Measurements from ENCODE around the gene GUSB. TPM values are rescaled to one million over a fixed set of nuclear protein-coding genes. Genes with fewer than 3 reads are reported as not detected.

GUSB gene
- total RNA-seq, 4 donors from 2014 or later = 48.3 to 346 (median 55.3) TPM

DNA sequence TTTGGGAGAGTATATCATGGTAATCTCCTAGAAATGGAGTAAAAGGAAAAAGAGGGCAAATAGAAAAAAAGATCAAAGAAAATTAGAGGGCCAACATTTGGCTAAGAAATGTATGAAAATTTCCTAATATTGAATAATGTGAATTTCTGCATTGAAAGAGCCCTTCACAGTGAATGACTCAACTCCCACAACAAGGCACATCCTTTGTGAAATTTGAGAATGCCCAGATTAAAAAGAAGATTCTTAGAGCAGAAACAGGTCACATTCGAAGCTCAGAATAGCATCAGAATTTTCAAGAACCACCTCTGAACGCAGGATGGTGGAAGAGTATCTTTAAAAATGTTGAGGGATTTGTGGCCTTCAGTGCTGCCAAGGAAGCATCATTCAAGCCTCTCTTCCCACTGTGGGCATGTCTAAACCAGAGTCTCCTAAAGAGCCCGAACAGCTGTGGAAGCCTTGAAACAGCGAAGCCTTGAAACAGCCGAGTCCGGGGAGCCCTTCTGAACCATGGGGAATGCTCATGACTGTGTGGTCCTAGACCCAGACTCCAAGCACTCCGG is 43.6 kb downstream of the GUSB start:
- Histone ChIP-seq H3K27ac (no peak overlapping the region), H3K4me1 (no peaks in the 10 kb centered on the region), H3K36me3 (no peaks in the 10 kb centered on the region), H3K4me3 (no peak overlapping the region), H3K9me3 (no peaks in the 10 kb centered on the region), H3K27me3 (no peaks in the 10 kb centered on the region)
- TF ChIP-seq POLR2A (IDR thresholded peaks at IDR 0.05) (no peak), EP300 (IDR thresholded peaks at IDR 0.05; ENCODE audit: low read depth) (no peak), POLR2AphosphoS5 (IDR thresholded peaks at IDR 0.05) (no peak)
- TF ChIP-seq, protein P1, sequence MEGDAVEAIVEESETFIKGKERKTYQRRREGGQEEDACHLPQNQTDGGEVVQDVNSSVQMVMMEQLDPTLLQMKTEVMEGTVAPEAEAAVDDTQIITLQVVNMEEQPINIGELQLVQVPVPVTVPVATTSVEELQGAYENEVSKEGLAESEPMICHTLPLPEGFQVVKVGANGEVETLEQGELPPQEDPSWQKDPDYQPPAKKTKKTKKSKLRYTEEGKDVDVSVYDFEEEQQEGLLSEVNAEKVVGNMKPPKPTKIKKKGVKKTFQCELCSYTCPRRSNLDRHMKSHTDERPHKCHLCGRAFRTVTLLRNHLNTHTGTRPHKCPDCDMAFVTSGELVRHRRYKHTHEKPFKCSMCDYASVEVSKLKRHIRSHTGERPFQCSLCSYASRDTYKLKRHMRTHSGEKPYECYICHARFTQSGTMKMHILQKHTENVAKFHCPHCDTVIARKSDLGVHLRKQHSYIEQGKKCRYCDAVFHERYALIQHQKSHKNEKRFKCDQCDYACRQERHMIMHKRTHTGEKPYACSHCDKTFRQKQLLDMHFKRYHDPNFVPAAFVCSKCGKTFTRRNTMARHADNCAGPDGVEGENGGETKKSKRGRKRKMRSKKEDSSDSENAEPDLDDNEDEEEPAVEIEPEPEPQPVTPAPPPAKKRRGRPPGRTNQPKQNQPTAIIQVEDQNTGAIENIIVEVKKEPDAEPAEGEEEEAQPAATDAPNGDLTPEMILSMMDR (IDR thresholded peaks at IDR 0.05) = no peak
- intact Hi-C loops (cut with DNase I; ENCODE audit: low total_unique reads) = no loop called here
- no peak for DNase-seq
- in situ Hi-C loops (cut with MboI; ENCODE audit: low pct_ligation_motif_present in 1 of 4, low pct_unique_long_range_greater_than_20kb in 1 of 4, low sequenced_read_pairs in 3 of 4) = no loop called here
- WGBS, 2 donors (ENCODE audit: low coverage in 1 of 2) = 92 to 94% methylated on average over 2 to 5 of the region's 7 CpGs

DNA sequence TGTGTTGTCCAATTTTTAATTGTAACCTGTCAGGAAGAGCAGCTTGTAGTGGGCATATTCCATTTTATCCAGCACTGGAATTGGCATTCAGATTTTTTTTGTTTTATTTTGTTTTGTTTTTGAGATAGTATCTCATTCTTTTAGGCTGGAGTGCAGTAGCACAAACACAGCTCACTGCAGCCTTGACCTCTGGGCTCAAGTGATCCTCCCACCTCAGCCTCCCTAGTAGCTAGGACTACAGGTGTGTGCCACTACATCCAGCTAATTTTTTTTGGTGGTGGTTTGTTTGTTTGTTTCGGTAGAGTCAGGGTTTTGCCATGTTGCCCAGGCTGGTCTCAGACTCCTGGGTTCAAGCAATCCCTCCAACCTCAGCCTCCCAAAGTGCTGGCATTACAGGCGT is 44.7 kb downstream of the GUSB start:
- Histone ChIP-seq H3K27me3 (no peaks in the 10 kb centered on the region), H3K4me1 (no peaks in the 10 kb centered on the region), H3K4me3 (no peak overlapping the region), H3K27ac (no peak overlapping the region), H3K9me3 (no peaks in the 10 kb centered on the region), H3K36me3 (no peaks in the 10 kb centered on the region)
- intact Hi-C loops (cut with DNase I; ENCODE audit: low total_unique reads) (no loop called here), in situ Hi-C loops (cut with MboI; ENCODE audit: low pct_ligation_motif_present in 1 of 4, low pct_unique_long_range_greater_than_20kb in 1 of 4, low sequenced_read_pairs in 3 of 4) (no loop called here)
- DNase-seq = no peak
- TF ChIP-seq POLR2AphosphoS5 (IDR thresholded peaks at IDR 0.05) (no peak), POLR2A (IDR thresholded peaks at IDR 0.05) (no peak), EP300 (IDR thresholded peaks at IDR 0.05; ENCODE audit: low read depth) (no peak)
- TF ChIP-seq, protein P1 (IDR thresholded peaks at IDR 0.05) = no peak
- WGBS, 2 donors (ENCODE audit: low coverage in 1 of 2) = 94 to 100% methylated on average over 1 to 2 of the region's 2 CpGs

DNA sequence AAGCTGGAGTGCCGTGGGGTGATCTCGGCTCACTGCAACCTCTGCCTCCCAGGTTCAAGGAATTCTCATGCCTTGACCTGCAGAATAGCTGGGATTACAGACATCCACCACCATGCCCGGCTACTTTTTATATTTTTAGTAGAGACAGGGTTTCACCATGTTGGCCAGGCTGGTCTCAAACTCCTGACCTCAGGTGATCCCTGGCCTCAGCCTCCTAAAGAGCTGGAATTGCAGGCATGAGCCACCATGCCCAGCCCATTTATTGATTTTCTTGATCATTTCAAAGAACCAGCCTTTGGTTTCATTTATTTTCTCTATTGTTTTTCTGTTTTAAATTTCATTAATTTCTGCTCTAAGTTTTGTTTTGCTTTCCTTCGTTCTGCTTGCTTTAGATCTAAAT is 50.3 kb downstream of the GUSB start:
- Histone ChIP-seq H3K4me1 (peaks cover 0 to 5% (median 0%) of the 10 kb centered on the region in 4 donors), H3K36me3 (no peaks in the 10 kb centered on the region), H3K9me3 (no peaks in the 10 kb centered on the region), H3K4me3 (no peak overlapping the region), H3K27me3 (no peaks in the 10 kb centered on the region), H3K27ac (no peak overlapping the region)
- no peak for DNase-seq
- intact Hi-C loops (cut with DNase I; ENCODE audit: low total_unique reads) (no loop called here), in situ Hi-C loops (cut with MboI; ENCODE audit: low pct_ligation_motif_present in 1 of 4, low pct_unique_long_range_greater_than_20kb in 1 of 4, low sequenced_read_pairs in 3 of 4) (no loop called here)
- TF ChIP-seq EP300 (IDR thresholded peaks at IDR 0.05; ENCODE audit: low read depth) = no peak
- TF ChIP-seq POLR2AphosphoS5 (IDR thresholded peaks at IDR 0.05) = no peak
- TF ChIP-seq POLR2A (IDR thresholded peaks at IDR 0.05) = no peak
- TF ChIP-seq, protein P1 (IDR thresholded peaks at IDR 0.05) = no peak
- 92 to 100% methylated on average over 3 to 4 of the region's 4 CpGs for WGBS, 2 donors (ENCODE audit: low coverage in 1 of 2)

DNA sequence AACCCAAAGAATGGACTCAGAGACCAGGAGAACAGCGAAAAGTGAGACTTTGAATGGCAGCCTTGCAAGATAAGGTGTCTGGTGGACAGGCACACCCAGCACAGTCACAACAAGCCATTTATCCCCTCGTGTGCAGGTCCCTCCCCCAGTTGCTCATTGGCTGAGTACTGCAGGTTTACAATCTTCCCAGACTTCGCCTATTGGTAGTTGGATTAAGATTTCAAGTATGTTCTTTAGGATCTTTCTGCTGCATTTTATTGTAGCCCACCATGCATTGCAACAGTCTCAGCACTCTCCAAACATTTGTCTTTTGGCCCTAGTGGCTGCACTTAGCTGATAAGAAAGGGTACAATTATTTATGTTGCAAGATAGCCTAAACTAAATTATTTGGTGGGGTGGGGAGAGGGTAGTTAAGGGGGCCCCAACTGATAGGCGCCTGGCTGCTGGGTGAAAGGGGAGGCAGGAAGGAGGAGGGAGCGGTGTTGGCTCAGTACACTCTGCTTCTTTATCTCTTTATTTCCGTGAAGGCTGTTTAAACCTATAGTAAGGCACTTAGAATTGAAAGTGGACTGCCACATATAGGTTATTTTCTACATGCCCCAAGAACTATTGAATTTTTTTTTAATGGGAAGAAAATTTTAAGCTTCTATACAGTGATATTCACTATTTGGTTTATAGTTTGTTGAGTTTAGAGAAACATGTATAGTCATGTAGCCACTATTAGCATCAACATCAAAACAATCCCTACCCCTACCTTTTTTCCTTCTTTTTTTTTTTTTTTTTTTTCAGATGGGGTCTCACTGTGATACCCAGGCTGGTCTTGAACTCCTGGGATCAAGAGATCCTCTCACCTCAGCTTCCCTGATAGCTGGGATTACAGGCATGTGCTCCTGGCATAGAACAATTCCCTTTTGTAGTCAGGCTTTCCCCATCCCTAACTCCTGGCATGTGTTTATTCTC is 54.2 kb downstream of the GUSB start:
- intact Hi-C loops (cut with DNase I; ENCODE audit: low total_unique reads) = no loop called here
- Histone ChIP-seq H3K27me3 (no peaks in the 10 kb centered on the region), H3K9me3 (no peaks in the 10 kb centered on the region), H3K4me1 (peaks cover 0 to 5% (median 0%) of the 10 kb centered on the region in 4 donors), H3K4me3 (no peak overlapping the region), H3K36me3 (no peaks in the 10 kb centered on the region), H3K27ac (peak overlapping the region in 1 of 4 donors; percentile 8)
- TF ChIP-seq EP300 (IDR thresholded peaks at IDR 0.05; ENCODE audit: low read depth) = no peak
- TF ChIP-seq POLR2A (IDR thresholded peaks at IDR 0.05) = no peak
- no peak for TF ChIP-seq POLR2AphosphoS5 (IDR thresholded peaks at IDR 0.05)
- TF ChIP-seq, protein P1 (IDR thresholded peaks at IDR 0.05) = no peak
- in situ Hi-C loops (cut with MboI; ENCODE audit: low pct_ligation_motif_present in 1 of 4, low pct_unique_long_range_greater_than_20kb in 1 of 4, low sequenced_read_pairs in 3 of 4) = no loop called here
- WGBS, 2 donors (ENCODE audit: low coverage in 1 of 2) = 53 to 55% methylated on average over 5 to 6 of the region's 6 CpGs
- peak; percentile 31 for DNase-seq
